ENCODE measurements around the gene PTPN6.

DNA sequence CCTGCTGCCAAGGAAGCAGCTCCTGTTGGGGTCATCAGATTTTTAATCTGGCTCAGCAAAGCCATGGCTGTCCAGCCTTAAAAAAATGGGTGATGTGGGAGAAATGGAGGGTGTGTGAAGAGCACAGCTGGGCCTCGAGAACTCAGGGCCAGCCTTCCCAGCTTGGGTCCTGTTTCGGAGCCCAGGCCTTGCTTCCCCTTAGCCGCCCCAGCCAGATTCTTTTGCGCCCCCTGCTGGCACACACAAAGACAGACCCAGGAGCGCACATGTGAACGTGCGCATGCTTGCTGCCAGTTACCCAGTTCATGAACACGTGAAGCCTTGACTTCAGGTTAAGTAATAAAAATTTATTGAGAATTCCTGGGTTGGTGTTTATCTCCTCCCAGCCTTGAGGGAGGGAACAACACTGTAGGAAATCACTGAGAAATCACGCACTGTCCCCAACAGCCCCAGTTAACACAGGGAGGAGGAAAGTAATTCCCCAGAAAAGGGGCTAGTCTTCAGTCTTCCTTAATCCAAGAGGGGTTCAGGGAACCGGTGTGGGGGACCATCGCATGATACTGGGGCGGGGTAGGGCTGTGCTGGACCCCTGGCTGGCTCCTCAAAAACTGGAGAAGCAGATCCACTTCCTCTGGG is 14.0 kb downstream of the PTPN6 start:
- TF ChIP-seq, protein P1, sequence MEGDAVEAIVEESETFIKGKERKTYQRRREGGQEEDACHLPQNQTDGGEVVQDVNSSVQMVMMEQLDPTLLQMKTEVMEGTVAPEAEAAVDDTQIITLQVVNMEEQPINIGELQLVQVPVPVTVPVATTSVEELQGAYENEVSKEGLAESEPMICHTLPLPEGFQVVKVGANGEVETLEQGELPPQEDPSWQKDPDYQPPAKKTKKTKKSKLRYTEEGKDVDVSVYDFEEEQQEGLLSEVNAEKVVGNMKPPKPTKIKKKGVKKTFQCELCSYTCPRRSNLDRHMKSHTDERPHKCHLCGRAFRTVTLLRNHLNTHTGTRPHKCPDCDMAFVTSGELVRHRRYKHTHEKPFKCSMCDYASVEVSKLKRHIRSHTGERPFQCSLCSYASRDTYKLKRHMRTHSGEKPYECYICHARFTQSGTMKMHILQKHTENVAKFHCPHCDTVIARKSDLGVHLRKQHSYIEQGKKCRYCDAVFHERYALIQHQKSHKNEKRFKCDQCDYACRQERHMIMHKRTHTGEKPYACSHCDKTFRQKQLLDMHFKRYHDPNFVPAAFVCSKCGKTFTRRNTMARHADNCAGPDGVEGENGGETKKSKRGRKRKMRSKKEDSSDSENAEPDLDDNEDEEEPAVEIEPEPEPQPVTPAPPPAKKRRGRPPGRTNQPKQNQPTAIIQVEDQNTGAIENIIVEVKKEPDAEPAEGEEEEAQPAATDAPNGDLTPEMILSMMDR (IDR thresholded peaks at IDR 0.05; ENCODE audit: insufficient read depth, low read length), result peak; percentile 75
- TF ChIP-seq REST (IDR thresholded peaks at IDR 0.05; ENCODE audit: insufficient replicate concordance, low read depth) (no peak), POLR2AphosphoS5 (IDR thresholded peaks at IDR 0.05; ENCODE audit: low read depth) (no peak; the same call in 1 of the 2 replicates)
